GM12878 (cell line): ENCODE data around the gene SEMA5B. TPM values are rescaled to one million over a fixed set of nuclear protein-coding genes. Genes with fewer than 3 reads are reported as not detected.

Experiments used
- ATAC-seq: fragments of 200-7000 bp; cut with Tn5 transposase; 3 replicates; pipeline ENCODE4 v1.9.1; 2020; ENCODE audit warnings: mild to moderate bottlenecking, moderate library complexity
- BruUV-seq: library from RNA; stranded (reverse); fragments of 400-500 nt; replicated peaks from 2 replicates; lab custom pipeline; 2021; lab: Mats Ljungman, UMichigan
- CTCF ChIA-PET: fragments of 300-600 bp; sonication (Branson Sonifier 250); formaldehyde crosslinking; extraction: SDS; loops from one replicate; lab custom pipeline; 2021; ENCODE audit warnings: inconsistent platforms; lab: Yijun Ruan, JAX
- POLR2A ChIA-PET: fragments of 350-600 bp; formaldehyde crosslinking; extraction: SDS; loops from one replicate; lab custom pipeline; 2021; ENCODE audit warnings: inconsistent platforms; lab: Charles Lee
- RAD21 ChIA-PET: fragments of 300-600 bp; sonication (Branson Sonifier 250); formaldehyde crosslinking; loops from one replicate; lab custom pipeline; 2023; ENCODE audit warnings: antibody characterized with exemption; ENCODE audit not compliant: unreplicated experiment; lab: Charles Lee
- SMC1A ChIA-PET: fragments of 300-600 bp; sonication (Branson Sonifier 250); formaldehyde crosslinking; loops from one replicate; lab custom pipeline; 2023; ENCODE audit not compliant: unreplicated experiment, uncharacterized antibody; lab: Charles Lee
- DNase-seq: peaks from one replicate; pipeline ENCODE4 v3.0.0-alpha.2; 2011; ENCODE audit warnings: low read depth, low spot score
- FAIRE-seq: peaks from 3 replicates; lab custom pipeline; 2011; peaks lifted over from hg19 to GRCh38; lab: Jason Lieb, UNC
- H2AFZ ChIP-seq: 2 replicates; pipeline ENCODE4 v1.6.0; 2011; ENCODE audit warnings: low read depth, low read length, control low read depth; ENCODE audit not compliant: control insufficient read depth
- H3K27ac ChIP-seq: 2 replicates; pipeline ENCODE4 v1.5.1; 2011; ENCODE audit warnings: control low read depth; ENCODE audit not compliant: control insufficient read depth, insufficient read depth
- H3K27me3 ChIP-seq, 2 experiments: replicated peaks in 1 of 2; 2 replicates each; pipeline versions ENCODE4 v1.6.0 to v1.6.1; 2011; ENCODE audit warnings: low read length in 1 of 2; ENCODE audit not compliant: control insufficient read depth in 2 of 2, insufficient read depth in 2 of 2
- H3K36me3 ChIP-seq, 2 experiments: 2 replicates each; pipeline ENCODE4 v1.5.1; 2011; ENCODE audit warnings: low read length in 1 of 2; ENCODE audit not compliant: control insufficient read depth in 2 of 2, insufficient read depth in 2 of 2
- H3K4me1 ChIP-seq: 2 replicates; pipeline ENCODE4 v1.6.1; 2011; ENCODE audit warnings: mild to moderate bottlenecking, low read length, moderate library complexity, mixed read lengths; ENCODE audit not compliant: control insufficient read depth, insufficient read depth
- H3K4me2 ChIP-seq: 2 replicates; pipeline ENCODE4 v1.6.0; 2011; ENCODE audit warnings: control low read depth; ENCODE audit not compliant: control insufficient read depth, insufficient read depth
- H3K4me3 ChIP-seq: fragments of 200-600 bp; sonication (generic); 2 replicates; pipeline ENCODE4 v1.5.1; 2016
- H3K79me2 ChIP-seq: 2 replicates; pipeline ENCODE4 v1.6.0; 2011; ENCODE audit warnings: low read length; ENCODE audit not compliant: control insufficient read depth, insufficient read depth
- H3K9ac ChIP-seq: 2 replicates; pipeline ENCODE4 v1.8.0; 2011; ENCODE audit warnings: low read length, control low read depth, mixed read lengths; ENCODE audit not compliant: control insufficient read depth, insufficient read depth
- H3K9me3 ChIP-seq: replicated peaks from 3 replicates; pipeline ENCODE4 v1.5.1; 2011; ENCODE audit warnings: mild to moderate bottlenecking, low read length; ENCODE audit not compliant: control insufficient read depth, insufficient read depth
- H4K20me1 ChIP-seq: 2 replicates; pipeline ENCODE4 v1.6.0; 2011; ENCODE audit not compliant: control insufficient read depth, insufficient read depth
- BACH1 ChIP-seq: fragments of 450-650 bp; IDR thresholded peaks from 2 replicates; pipeline ENCODE4 v1.6.1; 2017; ENCODE audit warnings: mild to moderate bottlenecking, borderline replicate concordance
- FOS ChIP-seq: IDR thresholded peaks from 3 replicates; pipeline ENCODE4 v1.6.1; 2011; ENCODE audit warnings: borderline replicate concordance; ENCODE audit not compliant: insufficient read length; ENCODE audit errors: extremely low read depth
- NFXL1 ChIP-seq: fragments of 450-650 bp; IDR thresholded peaks from 2 replicates; pipeline ENCODE4 v1.6.1; 2017; ENCODE audit warnings: antibody characterized with exemption, mild to moderate bottlenecking, borderline replicate concordance
- RAD51 ChIP-seq: fragments of 450-650 bp; IDR thresholded peaks from 2 replicates; pipeline ENCODE4 v1.6.1; 2016; ENCODE audit warnings: moderate library complexity, mild to moderate bottlenecking, inconsistent platforms
- SIX5 ChIP-seq: IDR thresholded peaks from 2 replicates; pipeline ENCODE4 v1.6.1; 2011; ENCODE audit warnings: mild to moderate bottlenecking, low read depth, low read length, moderate library complexity; ENCODE audit not compliant: severe bottlenecking
- SREBF1 ChIP-seq: IDR thresholded peaks from 2 replicates; pipeline ENCODE4 v1.6.1; 2012; ENCODE audit warnings: mild to moderate bottlenecking, low read length
- STAT3 ChIP-seq: IDR thresholded peaks from 2 replicates; pipeline ENCODE4 v1.6.1; 2011; ENCODE audit warnings: low read depth, low read length, improper control_type of control experiment
- TCF7 ChIP-seq: IDR thresholded peaks from 2 replicates; pipeline ENCODE4 v1.6.1; 2014; ENCODE audit warnings: antibody characterized with exemption, borderline replicate concordance
- ZBTB4 ChIP-seq: fragments of 450-650 bp; formaldehyde crosslinking; IDR thresholded peaks from 2 replicates; pipeline ENCODE4 v1.4.0; 2022; ENCODE audit warnings: mild to moderate bottlenecking, moderate library complexity
- WGBS: methylation state at CpG from one replicate; pipeline ENCODE4 v1.1.6; 2016; ENCODE audit warnings: low lambda C conversion rate; ENCODE audit not compliant: insufficient replicate concordance, insufficient coverage; ENCODE audit errors: missing lambda C conversion rate; 5-methylcytosine and 5-hydroxymethylcytosine counted together
- in situ Hi-C: fragments of 300-500 bp; cut with MboI; formaldehyde crosslinking; loops from 9 replicates; pipeline ENCODE4 v1.14.3; 2018; ENCODE audit warnings: mixed read lengths
- intact Hi-C: fragments of 100-400 bp; cut with micrococcal nuclease; formaldehyde crosslinking; loops from one replicate; pipeline ENCODE4 v1.14.2; 2022; ENCODE audit not compliant: unreplicated experiment
- polyA plus RNA-seq, 11 experiments: library from polyadenylated mRNA; depleted of rRNA in 4 of 11; unstranded in 6 of 11; stranded (reverse) in 5 of 11; fragments of >200 nt; fragmentation: Nextera tagmentation in 4 of 11; fragmentation: Illumina TruSeq in 1 of 11; extraction: Ambion mirVana in 4 of 11; extraction: Trizol in 1 of 11; gene quantifications; 1 replicate in 1 of 11; 2 replicates in 10 of 11; pipeline versions ENCODE4 v1.2.1 to v1.2.3, GENCODE V29; 2011 to 2016; ENCODE audit warnings: inconsistent platforms in 2 of 11, missing spikeins in 2 of 11, low read depth in 1 of 11
- total RNA-seq, 4 experiments: library from RNA; depleted of rRNA in 3 of 4; stranded (reverse); fragments of >200 nt in 3 of 4; fragmentation: Illumina TruSeq in 1 of 4; extraction: Trizol in 1 of 4; gene quantifications; 2 replicates each; pipeline versions ENCODE4 v1.2.1 to v1.2.3, GENCODE V29; 2013 to 2021

Gene SEMA5B
- total and polyA plus RNA-seq, 10 of the 15 experiments (the other 5 are each of a cell fraction or from before 2014, with no cell fraction given), result 0.05 TPM; not detected in 9

GRCh38 chr3:122978569-122978968, 49.0 kb downstream of the SEMA5B start:
- Histone ChIP-seq H3K4me1 (0 out of 2 replicates have a peak, but pooled peaks cover 3% of the 10 kb centered on the region), H3K4me3 (no peak overlapping the region), H4K20me1 (no peaks in the 10 kb centered on the region), H3K4me2 (no peak overlapping the region), H3K27ac (no peak overlapping the region), H2AFZ (no peak overlapping the region), H3K9ac (no peak overlapping the region), H3K27me3 (peaks cover 0 to 4% of the 10 kb centered on the region in 2 experiments; a peak in 2 of 4 replicates), H3K36me3 (no peaks in the 10 kb centered on the region), H3K9me3 (no peaks in the 10 kb centered on the region), H3K79me2 (no peaks in the 10 kb centered on the region)
- FAIRE-seq (no peak), DNase-seq (no peak), ATAC-seq (no peak)
- CTCF ChIA-PET, result no interaction called here
- WGBS, result 32% methylated on average over 6 of the region's 6 CpGs
- RAD21 ChIA-PET, result no interaction called here
- TF ChIP-seq STAT3 (no peak), BACH1 (no peak), FOS (no peak), TCF7 (no peak), RAD51 (no peak), NFXL1 (no peak), SIX5 (no peak), ZBTB4 (CRISPR knock-in tag) (no peak), SREBF1 (no peak)
- BruUV-seq, result no TSS peak
- SMC1A ChIA-PET, result no interaction called here
- in situ Hi-C loops, result no loop called here
- intact Hi-C loops, result no loop called here
- POLR2A ChIA-PET, result no interaction called here
